Measurements from ENCODE around the gene KCNG3. TPM values are rescaled to one million over a fixed set of nuclear protein-coding genes. Genes with fewer than 3 reads are reported as not detected.

The KCNG3 gene
- total RNA-seq, 1 experiment from 2014 or later: 0.72 TPM

DNA sequence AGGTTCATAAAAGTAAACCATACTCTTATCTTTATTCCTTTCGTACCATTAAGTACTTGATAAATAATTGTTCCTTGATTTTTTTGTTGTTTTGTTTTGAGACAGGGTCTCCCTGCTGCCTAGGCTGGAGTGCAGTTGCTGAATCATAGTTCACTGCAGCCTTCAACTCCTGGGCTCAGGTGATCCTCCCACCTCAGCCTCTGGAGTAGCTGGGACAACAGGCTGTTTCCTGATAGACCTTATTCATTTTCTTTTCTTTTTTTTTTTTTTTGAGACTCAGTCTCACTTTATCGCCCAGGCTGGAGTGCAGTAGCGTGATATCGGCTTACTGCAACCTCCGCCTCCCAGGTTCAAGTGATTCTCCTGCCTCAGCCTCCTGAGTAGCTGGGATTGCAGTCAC lies 5.5 kb downstream of the KCNG3 start:
- no peak for DNase-seq (ENCODE audit: extremely low read depth, low read depth)

DNA sequence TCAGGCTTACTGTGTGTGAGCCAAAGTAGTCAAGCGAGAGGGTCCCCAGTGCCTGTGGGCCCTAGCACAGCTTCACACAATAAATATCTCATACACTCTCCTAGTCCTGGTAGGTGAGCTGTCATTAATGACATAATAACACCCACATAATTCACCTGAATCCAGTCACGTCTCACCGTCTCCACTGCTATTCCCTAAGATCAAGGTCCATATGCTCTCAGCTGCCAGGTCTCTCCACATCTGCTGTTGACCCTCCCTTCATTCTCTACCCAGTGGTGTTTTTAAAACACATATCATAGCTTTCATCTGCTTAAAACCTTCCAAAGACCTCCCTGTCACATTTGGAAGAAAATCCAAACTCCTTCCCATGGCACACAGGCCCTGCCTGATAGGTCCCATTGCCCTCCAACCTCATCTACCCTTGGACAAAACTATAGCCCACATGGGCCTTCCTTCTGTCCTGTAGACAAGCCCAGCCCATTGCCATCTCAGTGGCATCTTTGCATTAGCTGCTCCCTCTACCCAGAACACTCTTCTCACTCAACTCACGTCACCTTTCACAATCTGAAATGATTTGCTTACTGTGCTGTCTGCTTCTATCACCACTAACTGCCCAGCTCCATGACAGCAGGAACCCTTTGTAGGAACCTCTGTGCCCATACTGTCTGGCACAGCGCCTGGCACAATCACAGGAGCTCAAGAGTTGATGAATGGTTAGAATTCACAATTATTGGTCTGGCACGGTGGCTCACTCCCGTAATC lies 7.5 kb downstream of the KCNG3 start:
- DNase-seq (ENCODE audit: extremely low read depth, low read depth): no peak

DNA sequence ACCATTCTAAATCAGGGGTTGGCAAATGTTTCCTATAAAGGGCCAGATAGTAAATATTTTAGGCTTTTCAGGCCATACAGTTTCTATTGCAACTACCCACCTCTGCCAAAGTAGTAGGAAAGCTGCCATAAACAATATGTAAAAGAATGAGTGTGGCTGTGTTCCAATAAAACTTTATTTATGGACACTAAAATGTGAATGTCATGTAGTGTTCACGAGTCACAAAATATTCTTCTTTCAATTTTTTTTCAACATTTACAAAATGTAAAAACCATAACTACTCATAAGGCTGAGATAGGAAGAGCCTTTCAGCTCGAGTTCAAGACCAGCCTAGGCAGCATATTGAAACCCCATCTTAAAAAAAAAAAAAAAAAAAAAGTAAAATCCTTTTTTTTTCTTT lies 13.4 kb downstream of the KCNG3 start:
- DNase-seq (ENCODE audit: extremely low read depth, low read depth): no peak

DNA sequence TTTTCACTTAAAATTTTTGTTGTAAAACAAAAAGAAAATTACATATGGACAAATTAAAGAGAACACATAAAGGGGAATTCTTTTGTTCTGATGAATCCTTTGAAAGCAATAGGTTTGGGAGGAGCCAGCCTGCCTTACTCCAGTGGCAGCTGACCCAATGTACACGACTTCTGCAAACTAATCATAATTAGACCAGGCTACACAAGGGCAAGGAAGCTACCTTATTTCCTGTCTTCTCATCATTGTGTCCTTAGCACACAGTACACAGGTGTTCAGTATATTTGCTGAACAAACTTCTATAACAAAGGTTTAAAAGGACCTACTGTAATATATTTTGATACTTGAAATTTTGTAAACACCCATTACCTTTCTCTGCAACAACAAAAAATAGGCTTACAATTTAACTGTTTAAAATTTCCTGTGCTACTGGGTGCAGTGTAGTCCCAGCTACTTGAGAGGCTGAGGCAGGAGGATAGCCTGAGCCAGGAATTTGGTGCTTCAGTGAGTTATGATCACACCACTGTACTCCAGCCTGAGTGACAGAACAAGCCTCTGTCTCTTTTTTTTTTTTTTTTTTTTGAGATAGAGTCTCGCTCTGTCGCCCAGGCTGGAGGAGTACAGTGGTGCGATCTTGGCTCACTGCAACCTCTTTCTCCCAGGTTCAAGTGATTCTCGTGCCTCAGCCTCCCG lies 18.9 kb downstream of the KCNG3 start:
- DNase-seq (ENCODE audit: extremely low read depth, low read depth): no peak

DNA sequence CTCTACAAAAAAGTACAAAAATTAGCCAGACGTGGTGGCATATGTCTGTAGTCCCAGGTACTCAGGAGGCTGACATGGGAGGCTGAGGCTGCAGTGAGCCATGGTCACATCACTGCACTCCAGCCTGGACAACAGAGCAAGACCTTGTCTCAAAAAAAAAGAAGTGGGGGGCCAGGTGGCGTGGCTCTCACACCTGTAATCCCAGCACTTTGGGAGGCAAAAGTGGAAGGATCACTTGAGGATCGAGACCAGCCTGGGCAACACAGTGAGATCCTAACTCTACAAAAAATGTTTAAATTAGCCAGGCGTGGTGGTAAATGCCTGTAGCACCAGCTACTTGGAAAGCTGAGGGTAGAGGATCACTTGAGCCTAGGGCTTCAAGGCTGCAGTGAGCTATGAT lies 23.1 kb downstream of the KCNG3 start:
- DNase-seq (ENCODE audit: extremely low read depth, low read depth): no peak

DNA sequence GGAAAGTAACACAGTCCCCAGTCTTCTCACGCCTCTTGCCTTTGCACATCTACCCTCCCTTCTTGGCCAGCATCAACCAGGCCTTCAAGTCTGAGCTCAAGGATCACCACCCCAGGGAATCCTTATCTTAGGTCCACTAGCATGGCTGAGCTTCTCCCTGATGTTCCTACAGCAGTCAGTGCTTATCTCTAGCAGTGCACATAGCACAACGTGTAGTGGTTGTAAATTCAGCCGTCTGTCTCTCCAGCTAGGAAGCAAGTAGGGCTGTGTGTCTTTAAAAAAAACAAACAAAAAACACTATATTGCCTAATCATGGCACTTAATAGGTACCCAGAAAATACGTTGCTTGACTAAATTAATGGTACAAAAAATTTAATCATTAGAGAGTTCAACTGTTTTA lies 29.2 kb downstream of the KCNG3 start:
- no peak for DNase-seq (ENCODE audit: extremely low read depth, low read depth)

- DNase-seq (ENCODE audit: extremely low read depth, low read depth): no peak
Observed at GRCh38 chr2:42463570-42463969, 30.2 kb downstream of the KCNG3 start.

DNA sequence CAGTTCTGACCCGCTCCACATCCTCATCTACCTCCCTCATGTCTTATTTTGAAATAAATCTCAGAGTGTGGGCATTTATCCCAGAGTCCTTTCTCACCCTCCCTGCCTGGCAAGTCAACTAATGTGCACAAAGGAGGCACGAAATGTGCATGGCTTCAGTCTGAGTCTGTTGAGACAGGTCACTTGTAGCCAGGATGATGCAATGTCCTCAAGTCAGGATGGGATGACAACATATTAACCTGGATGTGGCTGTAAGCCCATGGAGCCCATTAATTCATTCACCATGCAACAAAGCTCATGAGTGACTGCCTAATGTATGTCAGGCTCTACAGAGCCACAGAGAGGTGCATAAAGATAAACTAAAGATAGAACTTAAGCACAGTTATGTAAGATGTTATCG lies 34.5 kb downstream of the KCNG3 start:
- DNase-seq (ENCODE audit: extremely low read depth, low read depth): no peak

- DNase-seq (ENCODE audit: extremely low read depth, low read depth): no peak
Observed at GRCh38 chr2:42458396-42458795, 35.4 kb downstream of the KCNG3 start.

- no peak for DNase-seq (ENCODE audit: extremely low read depth, low read depth)
Observed at GRCh38 chr2:42457011-42457410, 36.8 kb downstream of the KCNG3 start.

GRCh38 chr2:42456126-42456839 lies 37.5 kb downstream of the KCNG3 start:
- DNase-seq (ENCODE audit: extremely low read depth, low read depth): no peak

DNA sequence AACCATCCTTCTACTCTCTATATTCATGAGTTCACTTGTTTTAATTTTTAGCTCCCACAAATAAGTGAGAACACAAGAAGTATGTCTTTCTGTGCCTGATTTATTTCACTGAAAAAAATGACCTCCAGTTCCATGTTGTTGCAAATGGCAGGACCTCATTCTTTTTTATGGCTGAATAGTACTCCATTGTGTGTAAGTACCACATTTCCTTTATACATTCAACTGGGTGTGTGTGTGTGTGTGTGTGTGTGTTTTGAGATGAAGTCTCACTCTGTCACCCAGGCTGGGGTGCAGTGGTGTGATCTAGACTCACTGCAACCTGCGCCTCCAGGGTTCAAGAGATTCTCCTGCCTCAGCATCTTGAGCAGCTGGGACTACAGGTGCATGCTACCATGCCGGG lies 41.2 kb downstream of the KCNG3 start:
- DNase-seq (ENCODE audit: extremely low read depth, low read depth): no peak

DNA sequence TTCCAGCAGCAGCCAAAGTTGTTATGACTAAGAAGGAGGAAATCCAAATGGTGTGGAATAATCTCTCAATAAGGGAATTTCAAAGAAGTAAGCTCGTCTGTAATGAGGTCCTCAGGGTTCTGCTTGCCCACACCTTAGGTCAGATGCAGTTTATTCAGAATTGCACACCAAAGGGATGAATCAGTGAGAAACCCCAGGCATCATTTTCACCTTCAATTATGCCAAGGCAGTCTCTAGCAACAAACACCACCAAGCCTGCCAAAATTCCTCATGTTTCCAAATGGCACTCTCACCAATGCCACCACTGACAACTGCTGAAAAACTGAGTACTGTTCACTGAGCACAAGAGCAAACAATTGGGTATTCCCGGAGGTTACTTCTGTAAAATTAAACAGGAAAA lies 43.6 kb downstream of the KCNG3 start:
- DNase-seq (ENCODE audit: extremely low read depth, low read depth): no peak

DNA sequence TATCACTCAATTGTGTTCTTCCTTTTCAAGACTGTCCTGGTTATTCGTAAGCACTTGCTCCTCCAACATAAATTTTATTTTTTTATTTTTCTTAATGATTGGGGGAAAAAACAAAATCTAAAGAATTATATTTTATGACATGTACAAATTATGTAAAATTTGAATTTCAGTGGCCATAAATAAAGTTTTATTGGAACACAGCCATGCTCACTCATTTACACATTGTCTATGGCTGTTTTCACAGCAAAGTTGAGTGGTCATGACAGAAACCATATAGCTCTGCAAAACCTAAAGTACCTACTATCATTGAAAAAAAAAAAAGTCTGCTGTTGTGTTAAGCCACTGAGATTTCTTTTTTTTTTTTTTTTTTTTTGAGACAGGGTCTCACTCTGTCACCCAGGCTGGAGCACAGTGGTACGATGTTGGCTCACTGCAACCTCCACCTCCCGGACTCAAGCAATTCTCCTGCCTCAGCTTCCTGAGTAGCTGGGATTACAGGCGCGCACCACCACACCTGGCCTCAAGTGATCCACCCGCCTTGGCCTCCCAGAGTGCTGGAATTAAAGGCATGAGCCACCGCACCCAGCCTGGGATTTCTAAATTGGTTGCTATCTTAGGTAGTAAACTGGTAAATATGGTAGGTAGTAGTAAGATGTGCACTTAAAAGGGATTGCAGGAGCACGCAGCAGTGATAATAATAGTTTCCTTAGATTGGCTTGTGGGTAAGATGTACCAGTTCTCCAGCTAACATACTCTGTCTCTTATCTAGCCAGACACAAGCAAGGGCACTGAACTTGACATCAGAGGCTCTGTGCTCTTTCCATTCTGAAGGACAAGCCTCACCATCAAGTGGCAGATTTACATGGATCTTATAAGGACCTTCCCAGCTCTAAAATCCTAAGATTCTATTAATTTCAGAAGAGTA lies 44.4 kb downstream of the KCNG3 start:
- no peak for DNase-seq (ENCODE audit: extremely low read depth, low read depth)

GRCh38 chr2:42448163-42448562 lies 45.6 kb downstream of the KCNG3 start:
- DNase-seq (ENCODE audit: extremely low read depth, low read depth): no peak

DNA sequence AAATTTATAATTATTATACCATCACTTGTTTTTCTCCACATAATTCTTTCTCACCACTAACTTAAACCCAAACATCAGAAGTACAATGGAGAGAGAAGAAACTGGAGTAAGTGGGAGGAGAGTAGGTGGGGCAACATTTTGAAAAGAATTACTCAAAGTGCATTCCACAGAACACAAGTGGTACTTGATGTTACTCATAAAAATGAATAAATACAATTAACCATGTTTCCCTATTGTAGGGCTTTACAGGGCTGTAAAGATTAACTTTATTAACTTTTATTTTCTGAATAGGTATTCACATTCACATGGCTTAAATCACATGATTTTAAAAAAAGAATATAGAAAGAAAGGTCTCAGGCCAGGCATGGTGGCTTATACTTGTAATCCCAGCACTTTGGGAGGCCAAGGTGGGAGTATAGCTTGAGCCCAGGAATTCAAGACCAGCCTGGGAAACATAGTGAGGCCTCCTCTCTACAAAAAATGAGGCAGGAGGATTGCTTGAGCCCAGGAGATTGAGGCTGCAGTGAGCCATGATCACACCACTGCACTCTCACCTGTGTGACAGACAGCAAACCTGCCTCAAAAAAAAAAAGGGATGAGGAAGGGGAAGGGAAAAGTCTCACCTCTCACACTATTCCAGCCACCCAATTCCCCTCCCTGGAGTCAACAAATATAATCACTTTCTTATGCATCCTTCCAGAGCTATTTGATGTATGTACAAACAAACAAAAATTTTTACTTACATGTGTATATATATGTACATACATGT lies 47.1 kb downstream of the KCNG3 start:
- no peak for DNase-seq (ENCODE audit: extremely low read depth, low read depth)

- no peak for DNase-seq (ENCODE audit: extremely low read depth, low read depth)
Observed at GRCh38 chr2:42443718-42444399, 49.9 kb downstream of the KCNG3 start.

GRCh38 chr2:42442774-42443173 lies 51.0 kb downstream of the KCNG3 start:
- no peak for DNase-seq (ENCODE audit: extremely low read depth, low read depth)

GRCh38 chr2:42438685-42439084 lies 55.1 kb downstream of the KCNG3 start:
- DNase-seq (ENCODE audit: extremely low read depth, low read depth): no peak
